ENCODE data around the gene OR10R2.
A peak's percentile ranks its signal among the peaks of the same experiment; 100 is the strongest.

Gene OR10R2

DNA sequence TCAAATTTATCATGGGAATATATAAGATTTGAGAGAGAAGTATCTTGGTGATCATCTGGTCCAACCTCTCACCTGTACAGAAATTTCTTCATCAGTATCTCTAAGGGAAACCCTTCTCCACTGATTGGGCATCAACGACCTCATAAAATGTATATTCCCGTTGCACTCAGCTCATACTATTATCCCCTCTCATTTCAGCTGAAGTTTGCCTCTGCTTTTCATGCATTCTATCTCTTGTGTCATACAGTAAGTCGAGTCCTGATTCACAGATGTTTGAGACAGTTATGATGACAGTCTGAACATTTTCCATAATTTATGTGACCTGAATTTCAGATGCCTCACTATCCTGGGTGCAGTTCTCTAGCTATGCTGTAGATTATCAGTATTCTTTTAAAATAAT lies 21.0 kb downstream of the OR10R2 start:
- no peaks in the 10 kb centered on the region for H3K4me1 ChIP-seq (ENCODE audit: control insufficient read depth, insufficient read depth, low read depth, low read length)
- no peak overlapping the region for H2BK15ac ChIP-seq (ENCODE audit: low read depth, poor library complexity, severe bottlenecking)
- H4K8ac ChIP-seq (ENCODE audit: low read length): no peak overlapping the region
- no peaks in the 10 kb centered on the region for H3K27me3 ChIP-seq (ENCODE audit: control insufficient read depth in 1 of 2, insufficient read depth in 1 of 2, low read length in 2 of 2)
- no peak overlapping the region for H4K91ac ChIP-seq (ENCODE audit: low read length)
- no peak overlapping the region for H3K23ac ChIP-seq (ENCODE audit: low read length in 2 of 2)
- H3K36me3 ChIP-seq (ENCODE audit: control insufficient read depth in 1 of 2, insufficient read depth in 2 of 2, low read depth in 1 of 2, low read length in 2 of 2): no peaks in the 10 kb centered on the region
- no peaks in the 10 kb centered on the region for H3K9me3 ChIP-seq (ENCODE audit: control insufficient read depth, low read length)
- no peaks in the 10 kb centered on the region for H3K79me1 ChIP-seq (replicated peaks; ENCODE audit: low read length, poor library complexity, severe bottlenecking)
- H3K9ac ChIP-seq (ENCODE audit: low read length): no peak overlapping the region
- H3K14ac ChIP-seq (ENCODE audit: low read length in 2 of 2): no peak overlapping the region
- 41% methylated on average over 3 of the region's 3 CpGs for WGBS
- no peak overlapping the region for H2BK5ac ChIP-seq (ENCODE audit: low read depth, low read length, poor library complexity, severe bottlenecking)
- no peak overlapping the region for H2BK12ac ChIP-seq (ENCODE audit: low read length in 2 of 2)
- no peak overlapping the region for H2BK120ac ChIP-seq (ENCODE audit: low read depth, low read length)
- H2AK5ac ChIP-seq (ENCODE audit: low read length, severe bottlenecking): no peak overlapping the region
- H3K4me3 ChIP-seq (ENCODE audit: insufficient read depth in 1 of 2, low read depth in 1 of 2, low read length in 2 of 2): no peak overlapping the region
- no peak for DNase-seq
- no peak overlapping the region for H2AFZ ChIP-seq (ENCODE audit: low read depth, low read length)
- H3K4ac ChIP-seq (ENCODE audit: low read depth in 1 of 2, low read length in 2 of 2): no peak overlapping the region
- no peak overlapping the region for H3K27ac ChIP-seq (ENCODE audit: low read length, poor library complexity, severe bottlenecking)
- H3K18ac ChIP-seq (ENCODE audit: low read depth in 1 of 2, low read length in 2 of 2): no peak overlapping the region
- H3K4me2 ChIP-seq (ENCODE audit: low read length, poor library complexity, severe bottlenecking): no peak overlapping the region

GRCh38 chr1:158494796-158495195 lies 22.8 kb downstream of the OR10R2 start:
- no peak overlapping the region for H3K14ac ChIP-seq (ENCODE audit: low read length in 2 of 2)
- H3K18ac ChIP-seq (ENCODE audit: low read depth in 1 of 2, low read length in 2 of 2): no peak overlapping the region
- no CpG with 5 or more reads among the region's 2 CpGs for WGBS
- no peaks in the 10 kb centered on the region for H3K79me1 ChIP-seq (replicated peaks; ENCODE audit: low read length, poor library complexity, severe bottlenecking)
- H3K4me1 ChIP-seq (ENCODE audit: control insufficient read depth, insufficient read depth, low read depth, low read length): no peaks in the 10 kb centered on the region
- no peak overlapping the region for H2BK12ac ChIP-seq (ENCODE audit: low read length in 2 of 2)
- no peak overlapping the region for H3K4me2 ChIP-seq (ENCODE audit: low read length, poor library complexity, severe bottlenecking)
- H2BK120ac ChIP-seq (ENCODE audit: low read depth, low read length): no peak overlapping the region
- H3K4ac ChIP-seq (ENCODE audit: low read depth in 1 of 2, low read length in 2 of 2): no peak overlapping the region
- no peak overlapping the region for H4K91ac ChIP-seq (ENCODE audit: low read length)
- H3K9ac ChIP-seq (ENCODE audit: low read length): no peak overlapping the region
- no peaks in the 10 kb centered on the region for H3K9me3 ChIP-seq (ENCODE audit: control insufficient read depth, low read length)
- no peak overlapping the region for H2BK15ac ChIP-seq (ENCODE audit: low read depth, poor library complexity, severe bottlenecking)
- no peak overlapping the region for H3K4me3 ChIP-seq (ENCODE audit: insufficient read depth in 1 of 2, low read depth in 1 of 2, low read length in 2 of 2)
- H3K27me3 ChIP-seq (ENCODE audit: control insufficient read depth in 1 of 2, insufficient read depth in 1 of 2, low read length in 2 of 2): no peaks in the 10 kb centered on the region
- no peak overlapping the region for H2AK5ac ChIP-seq (ENCODE audit: low read length, severe bottlenecking)
- no peak overlapping the region for H3K23ac ChIP-seq (ENCODE audit: low read length in 2 of 2)
- no peak overlapping the region for H2BK5ac ChIP-seq (ENCODE audit: low read depth, low read length, poor library complexity, severe bottlenecking)
- H3K36me3 ChIP-seq (ENCODE audit: control insufficient read depth in 1 of 2, insufficient read depth in 2 of 2, low read depth in 1 of 2, low read length in 2 of 2): no peaks in the 10 kb centered on the region
- no peak overlapping the region for H4K8ac ChIP-seq (ENCODE audit: low read length)
- no peak overlapping the region for H2AFZ ChIP-seq (ENCODE audit: low read depth, low read length)
- H3K27ac ChIP-seq (ENCODE audit: low read length, poor library complexity, severe bottlenecking): no peak overlapping the region
- DNase-seq: no peak

DNA sequence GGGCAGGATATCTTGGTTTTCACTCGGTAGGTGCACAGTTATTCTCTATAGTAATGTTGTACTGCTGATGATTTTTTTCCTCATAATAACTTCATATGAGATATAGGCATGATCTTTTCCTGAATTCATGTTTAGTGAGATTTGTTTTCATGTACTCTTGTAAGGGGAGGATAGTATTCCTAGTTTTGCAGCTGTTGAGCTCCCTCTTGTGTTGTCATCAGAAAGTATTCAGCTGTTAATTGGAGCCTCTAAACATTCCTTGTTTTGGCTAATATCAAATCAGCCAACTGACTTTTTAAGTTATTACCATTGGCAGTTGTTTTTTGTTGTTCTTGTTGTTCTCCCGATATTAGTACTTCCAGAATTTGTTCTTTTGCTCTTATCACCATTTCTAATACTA lies 24.4 kb downstream of the OR10R2 start:
- DNase-seq: peak; percentile 3
- Histone ChIP-seq H3K27me3 (ENCODE audit: control insufficient read depth in 1 of 2, insufficient read depth in 1 of 2, low read length in 2 of 2) (no peaks in the 10 kb centered on the region), H3K27ac (ENCODE audit: low read length, poor library complexity, severe bottlenecking) (no peak overlapping the region), H3K4me2 (ENCODE audit: low read length, poor library complexity, severe bottlenecking) (no peak overlapping the region), H4K91ac (ENCODE audit: low read length) (no peak overlapping the region), H4K8ac (ENCODE audit: low read length) (no peak overlapping the region), H2BK12ac (ENCODE audit: low read length in 2 of 2) (no peak overlapping the region), H2AK5ac (ENCODE audit: low read length, severe bottlenecking) (no peak overlapping the region), H3K18ac (ENCODE audit: low read depth in 1 of 2, low read length in 2 of 2) (no peak overlapping the region), H3K79me1 (replicated peaks; ENCODE audit: low read length, poor library complexity, severe bottlenecking) (no peaks in the 10 kb centered on the region), H3K23ac (ENCODE audit: low read length in 2 of 2) (no peak overlapping the region), H2BK15ac (ENCODE audit: low read depth, poor library complexity, severe bottlenecking) (no peak overlapping the region), H3K14ac (ENCODE audit: low read length in 2 of 2) (no peak overlapping the region), H3K4ac (ENCODE audit: low read depth in 1 of 2, low read length in 2 of 2) (no peak overlapping the region), H3K4me1 (ENCODE audit: control insufficient read depth, insufficient read depth, low read depth, low read length) (no peaks in the 10 kb centered on the region), H2BK5ac (ENCODE audit: low read depth, low read length, poor library complexity, severe bottlenecking) (no peak overlapping the region), H2BK120ac (ENCODE audit: low read depth, low read length) (no peak overlapping the region), H3K9me3 (ENCODE audit: control insufficient read depth, low read length) (no peaks in the 10 kb centered on the region), H3K4me3 (ENCODE audit: insufficient read depth in 1 of 2, low read depth in 1 of 2, low read length in 2 of 2) (no peak overlapping the region), H2AFZ (ENCODE audit: low read depth, low read length) (no peak overlapping the region), H3K9ac (ENCODE audit: low read length) (no peak overlapping the region), H3K36me3 (ENCODE audit: control insufficient read depth in 1 of 2, insufficient read depth in 2 of 2, low read depth in 1 of 2, low read length in 2 of 2) (no peaks in the 10 kb centered on the region)
- no CpG with 5 or more reads among the region's 2 CpGs for WGBS

GRCh38 chr1:158506369-158506987 lies 34.5 kb downstream of the OR10R2 start:
- Histone ChIP-seq H3K36me3 (ENCODE audit: control insufficient read depth in 1 of 2, insufficient read depth in 2 of 2, low read depth in 1 of 2, low read length in 2 of 2) (no peaks in the 10 kb centered on the region), H3K4ac (ENCODE audit: low read depth in 1 of 2, low read length in 2 of 2) (no peak overlapping the region), H3K27ac (ENCODE audit: low read length, poor library complexity, severe bottlenecking) (no peak overlapping the region), H3K79me1 (replicated peaks; ENCODE audit: low read length, poor library complexity, severe bottlenecking) (no peaks in the 10 kb centered on the region), H2AK5ac (ENCODE audit: low read length, severe bottlenecking) (no peak overlapping the region), H3K9me3 (ENCODE audit: control insufficient read depth, low read length) (no peaks in the 10 kb centered on the region), H2BK15ac (ENCODE audit: low read depth, poor library complexity, severe bottlenecking) (no peak overlapping the region), H3K4me3 (ENCODE audit: insufficient read depth in 1 of 2, low read depth in 1 of 2, low read length in 2 of 2) (no peak overlapping the region), H3K18ac (ENCODE audit: low read depth in 1 of 2, low read length in 2 of 2) (no peak overlapping the region), H3K23ac (ENCODE audit: low read length in 2 of 2) (no peak overlapping the region), H2AFZ (ENCODE audit: low read depth, low read length) (no peak overlapping the region), H3K27me3 (ENCODE audit: control insufficient read depth in 1 of 2, insufficient read depth in 1 of 2, low read length in 2 of 2) (peaks cover 0 to 5% of the 10 kb centered on the region in 2 experiments), H2BK120ac (ENCODE audit: low read depth, low read length) (no peak overlapping the region), H2BK12ac (ENCODE audit: low read length in 2 of 2) (no peak overlapping the region), H3K4me2 (ENCODE audit: low read length, poor library complexity, severe bottlenecking) (no peak overlapping the region), H2BK5ac (ENCODE audit: low read depth, low read length, poor library complexity, severe bottlenecking) (no peak overlapping the region), H3K9ac (ENCODE audit: low read length) (no peak overlapping the region), H3K14ac (ENCODE audit: low read length in 2 of 2) (no peak overlapping the region), H3K4me1 (ENCODE audit: control insufficient read depth, insufficient read depth, low read depth, low read length) (no peaks in the 10 kb centered on the region), H4K8ac (ENCODE audit: low read length) (no peak overlapping the region), H4K91ac (ENCODE audit: low read length) (no peak overlapping the region)
- 62% methylated on average over 1 of the region's 1 CpG for whole genome bisulfite sequencing
- peak; percentile 23 for DNase-seq

Data from mesenchymal stem cell (in vitro differentiated cells and primary cell).